ENCODE data around the gene KSR1. TPM values are rescaled to one million over a fixed set of nuclear protein-coding genes. Genes with fewer than 3 reads are reported as not detected.

The KSR1 gene
- total RNA-seq, 1 donor = 15.5 TPM

DNA sequence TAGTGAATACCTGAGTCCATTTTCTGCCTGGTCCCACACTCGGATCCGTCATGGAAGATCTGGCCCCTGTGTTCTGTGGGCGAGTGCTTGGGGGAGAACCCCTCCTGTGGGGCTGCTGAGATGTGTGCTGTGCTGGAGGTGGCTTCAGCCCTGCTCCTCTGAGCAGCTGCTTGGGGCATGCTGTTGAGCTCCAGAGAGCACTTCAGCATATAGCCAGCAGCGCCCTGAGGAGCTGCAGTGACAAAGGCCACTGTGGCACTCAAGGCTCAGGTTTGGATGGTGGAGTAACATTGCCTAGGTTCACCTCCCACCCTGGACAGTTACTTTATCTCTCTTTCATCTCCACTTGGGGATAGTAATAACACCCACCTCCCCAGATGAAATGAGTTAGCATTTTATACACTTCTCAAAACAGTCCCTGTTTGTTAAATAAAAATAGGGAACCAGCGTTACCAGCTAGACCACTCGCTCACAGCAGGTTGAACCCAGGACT, 75.3 kb downstream of the KSR1 start:
- no peak overlapping the region for H3K4me3 ChIP-seq (ENCODE audit: low read depth, low read length)
- DNase-seq (ENCODE audit: low read depth) = no peak
- TF ChIP-seq, protein P1, sequence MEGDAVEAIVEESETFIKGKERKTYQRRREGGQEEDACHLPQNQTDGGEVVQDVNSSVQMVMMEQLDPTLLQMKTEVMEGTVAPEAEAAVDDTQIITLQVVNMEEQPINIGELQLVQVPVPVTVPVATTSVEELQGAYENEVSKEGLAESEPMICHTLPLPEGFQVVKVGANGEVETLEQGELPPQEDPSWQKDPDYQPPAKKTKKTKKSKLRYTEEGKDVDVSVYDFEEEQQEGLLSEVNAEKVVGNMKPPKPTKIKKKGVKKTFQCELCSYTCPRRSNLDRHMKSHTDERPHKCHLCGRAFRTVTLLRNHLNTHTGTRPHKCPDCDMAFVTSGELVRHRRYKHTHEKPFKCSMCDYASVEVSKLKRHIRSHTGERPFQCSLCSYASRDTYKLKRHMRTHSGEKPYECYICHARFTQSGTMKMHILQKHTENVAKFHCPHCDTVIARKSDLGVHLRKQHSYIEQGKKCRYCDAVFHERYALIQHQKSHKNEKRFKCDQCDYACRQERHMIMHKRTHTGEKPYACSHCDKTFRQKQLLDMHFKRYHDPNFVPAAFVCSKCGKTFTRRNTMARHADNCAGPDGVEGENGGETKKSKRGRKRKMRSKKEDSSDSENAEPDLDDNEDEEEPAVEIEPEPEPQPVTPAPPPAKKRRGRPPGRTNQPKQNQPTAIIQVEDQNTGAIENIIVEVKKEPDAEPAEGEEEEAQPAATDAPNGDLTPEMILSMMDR (IDR thresholded peaks at IDR 0.05; ENCODE audit: insufficient read depth, low read depth, low read length) = no peak

DNA sequence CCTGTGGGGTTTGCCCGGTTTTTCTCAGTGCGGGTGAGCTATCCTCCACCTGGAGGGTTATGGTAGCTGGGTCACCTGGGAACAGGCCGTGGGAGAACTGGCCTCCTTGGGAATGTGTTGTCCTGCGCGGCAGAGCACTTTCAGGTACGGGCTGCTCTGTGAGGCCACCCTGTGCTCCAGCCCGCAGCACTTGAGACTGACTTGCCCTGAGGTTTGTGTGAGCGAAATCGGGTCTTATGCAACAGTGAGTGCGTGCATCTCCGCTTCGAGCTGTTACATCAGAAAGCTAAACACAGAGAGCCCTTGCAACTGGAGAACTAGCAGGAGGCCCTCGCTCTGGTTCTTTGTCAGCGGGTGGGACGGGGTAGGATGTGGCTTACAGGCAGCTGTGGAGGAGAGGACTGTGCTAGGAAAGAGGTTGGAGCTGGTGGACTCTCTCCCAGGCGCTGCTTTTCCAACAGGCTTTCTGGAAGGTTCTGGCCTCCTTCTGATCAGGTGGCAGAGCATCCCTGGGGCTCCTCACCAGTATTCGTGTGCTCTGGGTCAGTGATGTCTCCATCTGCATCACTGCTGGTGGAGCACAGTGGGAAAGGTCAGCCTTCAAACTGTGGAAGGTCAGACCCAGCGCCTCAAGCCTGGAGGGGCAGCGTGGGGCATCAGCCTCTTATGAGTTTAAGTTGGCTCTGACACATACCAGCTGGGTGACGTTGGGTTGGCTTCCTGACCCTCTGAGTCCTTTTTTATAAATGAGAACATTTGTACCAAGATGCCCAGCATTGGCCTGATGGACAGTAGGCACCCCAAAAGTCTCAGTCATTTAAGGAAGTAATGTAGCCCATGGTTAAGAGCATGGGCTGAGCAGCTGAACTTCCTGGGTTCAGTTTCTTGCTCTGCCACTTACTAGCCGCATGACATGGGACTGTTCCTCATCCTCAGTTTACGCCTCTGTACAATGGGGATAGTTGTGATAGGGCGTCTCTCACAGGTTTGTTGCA, 76.3 kb downstream of the KSR1 start:
- peak; percentile 98 for DNase-seq (ENCODE audit: low read depth)
- H3K4me3 ChIP-seq (ENCODE audit: low read depth, low read length) = no peak overlapping the region
- TF ChIP-seq, protein P1 (IDR thresholded peaks at IDR 0.05; ENCODE audit: insufficient read depth, low read depth, low read length) = no peak

DNA sequence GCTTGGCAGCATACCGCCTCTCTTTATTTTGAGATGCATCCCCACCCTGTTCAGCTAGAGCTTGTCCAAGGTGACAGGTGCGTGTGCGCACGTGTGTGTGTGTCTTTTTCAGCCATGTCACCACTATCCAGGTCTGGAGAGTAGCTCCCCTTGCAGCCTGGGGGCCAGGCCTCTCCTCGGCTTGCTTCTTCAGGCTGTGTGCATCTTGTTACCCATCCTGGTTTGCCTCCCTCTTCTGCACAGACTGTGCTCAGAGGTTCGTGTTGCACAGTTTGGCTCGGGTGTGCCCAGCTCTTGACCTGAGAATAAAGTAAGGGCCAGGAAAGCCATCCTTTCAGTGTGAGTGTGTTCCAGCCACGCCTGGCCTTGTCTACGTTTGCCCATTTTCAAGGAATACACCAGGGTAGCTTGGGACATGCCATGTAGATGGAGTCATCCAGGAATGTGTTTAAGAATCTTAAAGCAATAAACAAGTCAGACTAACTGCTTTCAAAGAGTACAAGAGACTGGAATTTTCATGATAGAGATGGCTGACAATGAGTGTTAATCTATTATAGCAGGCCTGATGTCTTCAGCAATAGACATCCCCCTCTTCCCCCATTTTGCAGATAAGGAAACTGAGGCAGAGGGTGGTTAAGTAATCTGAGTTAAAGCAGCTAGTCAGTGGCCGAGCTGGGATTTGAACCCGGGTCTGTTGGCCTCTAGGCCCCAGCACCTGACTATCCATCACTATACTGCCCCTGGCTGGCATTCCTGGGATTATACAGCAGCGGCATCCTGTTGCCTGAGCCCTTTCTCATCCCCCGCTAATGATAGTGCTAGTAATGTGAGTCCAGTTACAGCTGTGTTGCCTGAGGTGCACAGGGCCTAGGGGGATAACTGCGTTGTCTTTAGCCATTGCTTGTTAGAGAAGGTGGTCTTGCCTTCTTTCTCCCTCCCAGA, 77.9 kb downstream of the KSR1 start:
- peak; percentile 92 for DNase-seq (ENCODE audit: low read depth)
- no peak overlapping the region for H3K4me3 ChIP-seq (ENCODE audit: low read depth, low read length)
- TF ChIP-seq, protein P1 (IDR thresholded peaks at IDR 0.05; ENCODE audit: insufficient read depth, low read depth, low read length) = peak; percentile 18

DNA sequence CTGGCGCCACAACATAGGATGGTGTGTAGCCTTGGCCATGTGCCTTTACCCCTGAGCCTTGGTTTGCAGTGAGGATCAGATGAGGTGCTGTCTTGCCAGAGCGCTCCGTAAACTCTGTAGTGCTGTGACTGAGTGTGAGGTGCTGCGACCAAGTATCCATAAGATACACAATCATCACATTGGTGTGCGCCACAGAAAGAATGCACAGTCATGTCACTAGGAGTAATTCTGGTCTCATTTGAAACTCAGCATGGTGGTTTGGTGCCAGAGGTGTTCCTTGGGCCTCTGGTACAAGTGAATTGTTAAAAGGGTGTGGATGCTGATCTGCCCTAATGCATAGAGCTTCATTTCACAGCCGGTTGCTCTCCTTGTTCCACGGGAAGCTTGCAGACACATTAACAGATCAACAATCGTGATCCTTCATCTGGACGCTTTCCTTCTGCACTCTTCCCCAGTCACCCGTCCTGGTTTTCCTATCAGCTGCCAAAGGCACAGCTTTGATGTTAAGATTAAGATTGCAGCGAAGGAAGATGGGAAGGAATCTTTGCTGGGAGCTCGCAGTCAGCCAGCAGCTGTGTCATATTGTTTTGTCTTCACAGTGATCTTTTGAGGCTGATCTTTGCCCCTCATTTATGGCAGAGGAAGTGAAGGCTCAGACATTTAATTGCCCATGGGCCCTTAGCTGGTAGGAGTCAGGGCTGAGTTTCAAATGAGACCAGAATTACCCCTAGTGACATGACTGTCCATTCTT, 79.1 kb downstream of the KSR1 start:
- H3K4me3 ChIP-seq (ENCODE audit: low read depth, low read length) = no peak overlapping the region
- DNase-seq (ENCODE audit: low read depth) = peak; percentile 94
- TF ChIP-seq, protein P1 (IDR thresholded peaks at IDR 0.05; ENCODE audit: insufficient read depth, low read depth, low read length) = no peak

DNA sequence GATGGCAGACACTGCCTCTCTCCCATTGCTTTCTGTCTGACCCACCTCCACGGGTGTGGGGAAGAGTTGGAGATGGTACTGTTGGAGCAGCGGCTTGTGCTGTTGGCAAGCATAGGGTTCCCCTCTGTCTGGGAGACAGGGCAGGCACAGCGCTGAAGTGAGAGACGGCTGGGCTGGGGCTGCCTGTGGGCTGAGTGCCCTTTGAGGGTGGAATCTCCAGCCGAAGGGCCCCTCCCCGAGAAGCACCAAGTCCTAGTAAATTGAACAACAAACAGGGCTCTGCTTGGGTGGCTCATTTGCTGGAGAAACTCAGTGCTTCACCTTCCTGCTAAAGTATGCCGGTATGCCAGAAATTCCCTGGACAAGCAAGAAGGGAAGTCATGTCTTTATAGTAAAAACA, 79.7 kb downstream of the KSR1 start:
- peak; percentile 46 for DNase-seq (ENCODE audit: low read depth)
- H3K4me3 ChIP-seq (ENCODE audit: low read depth, low read length) = no peak overlapping the region
- TF ChIP-seq, protein P1 (IDR thresholded peaks at IDR 0.05; ENCODE audit: insufficient read depth, low read depth, low read length) = no peak

DNA sequence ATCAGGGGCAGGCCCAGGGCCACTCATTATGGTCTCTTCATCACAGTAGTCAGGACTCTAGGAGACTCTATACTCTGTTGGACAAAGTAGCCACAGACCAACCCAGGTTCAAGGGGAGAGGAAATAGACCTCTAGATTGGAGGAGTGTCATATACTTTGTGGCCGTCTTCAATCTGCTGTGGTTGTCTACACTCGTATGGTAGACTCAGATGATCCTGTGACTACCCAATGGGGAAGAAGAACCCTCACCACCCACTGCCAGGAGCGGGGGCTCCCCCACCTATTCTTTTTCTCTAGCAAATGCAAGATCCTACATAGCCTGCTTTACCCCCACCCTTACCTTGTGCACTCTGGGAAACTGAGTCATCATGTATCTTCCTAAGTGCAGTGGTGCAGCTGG, 80.5 kb downstream of the KSR1 start:
- no peak for DNase-seq (ENCODE audit: low read depth)
- no peak overlapping the region for H3K4me3 ChIP-seq (ENCODE audit: low read depth, low read length)
- TF ChIP-seq, protein P1 (IDR thresholded peaks at IDR 0.05; ENCODE audit: insufficient read depth, low read depth, low read length) = no peak

Data from fibroblast of villous mesenchyme (primary cell).